Omental fat pad (tissue), 4 donors: Measurements from ENCODE around the gene TMEM51. TPM values are rescaled to one million over a fixed set of nuclear protein-coding genes. Genes with fewer than 3 reads are reported as not detected.
A peak's percentile ranks its signal among the peaks of the same experiment; 100 is the strongest.

Experiments used
- ATAC-seq: fragments of 150-250 bp; one replicate; pipeline ENCODE4 v1.9.1; 2016; ENCODE audit warnings: mild to moderate bottlenecking, moderate library complexity; ENCODE audit not compliant: low FRiP score
- DNase-seq: peaks from one replicate; pipeline ENCODE4 v3.0.0-alpha.2; 2019; ENCODE audit warnings: low spot score
- total RNA-seq, 4 donors: library from RNA; depleted of rRNA; stranded (reverse); fragments of >200 nt; gene quantifications; one replicate each; pipeline ENCODE4 v1.1.0, GENCODE V29; 2016
- TF ChIP-seq, protein P1 (sequence below), 3 donors: fragments of 450-650 bp; IDR thresholded peaks; one replicate each; pipeline ENCODE4 v1.5.1; 2016 to 2017; ENCODE audit warnings: antibody characterized with exemption in 3 of 3, mild to moderate bottlenecking in 3 of 3, moderate library complexity in 2 of 3

TMEM51 gene
- total RNA-seq, 4 donors from 2014 or later, result 3.3 to 8.6 (median 4.4) TPM

DNA sequence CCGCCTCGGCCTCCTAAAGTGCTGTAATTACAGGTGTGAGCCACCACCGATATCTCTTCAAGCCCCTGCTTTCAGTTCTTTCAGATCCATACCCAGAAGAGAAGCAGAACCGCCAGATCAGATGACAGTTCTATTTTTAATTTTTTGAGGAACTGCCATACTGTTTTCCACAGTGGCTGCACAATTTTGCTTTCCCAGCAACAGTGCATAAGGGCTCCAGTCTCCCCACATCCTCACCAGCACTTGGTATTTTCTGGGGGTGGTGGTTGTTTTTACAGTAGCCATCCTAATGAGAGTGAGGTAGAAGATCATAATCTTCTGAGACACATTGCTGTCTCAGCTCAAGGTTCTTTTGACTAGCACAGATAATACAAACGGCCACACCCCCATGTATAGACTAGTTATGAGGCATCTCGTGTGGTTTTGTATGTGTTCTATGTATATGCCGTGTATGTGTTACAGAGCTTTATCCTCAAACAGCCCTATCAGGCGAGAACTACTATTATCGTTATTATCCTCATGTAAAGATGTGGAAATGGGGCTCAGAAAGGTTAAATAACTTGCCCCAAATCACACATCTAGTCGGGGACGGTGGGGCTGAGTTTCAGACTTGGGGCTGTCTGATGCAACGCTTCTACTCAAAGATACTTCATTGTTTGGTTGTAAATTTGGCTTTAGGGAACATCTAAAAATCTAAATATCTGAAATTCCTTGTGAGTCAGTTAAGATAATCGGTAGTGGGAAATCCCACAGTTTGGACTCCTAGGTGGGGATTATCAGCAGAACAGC is 105.5 kb downstream of the TMEM51 start:
- ATAC-seq, result no peak
- DNase-seq, result no peak
- TF ChIP-seq, protein P1, sequence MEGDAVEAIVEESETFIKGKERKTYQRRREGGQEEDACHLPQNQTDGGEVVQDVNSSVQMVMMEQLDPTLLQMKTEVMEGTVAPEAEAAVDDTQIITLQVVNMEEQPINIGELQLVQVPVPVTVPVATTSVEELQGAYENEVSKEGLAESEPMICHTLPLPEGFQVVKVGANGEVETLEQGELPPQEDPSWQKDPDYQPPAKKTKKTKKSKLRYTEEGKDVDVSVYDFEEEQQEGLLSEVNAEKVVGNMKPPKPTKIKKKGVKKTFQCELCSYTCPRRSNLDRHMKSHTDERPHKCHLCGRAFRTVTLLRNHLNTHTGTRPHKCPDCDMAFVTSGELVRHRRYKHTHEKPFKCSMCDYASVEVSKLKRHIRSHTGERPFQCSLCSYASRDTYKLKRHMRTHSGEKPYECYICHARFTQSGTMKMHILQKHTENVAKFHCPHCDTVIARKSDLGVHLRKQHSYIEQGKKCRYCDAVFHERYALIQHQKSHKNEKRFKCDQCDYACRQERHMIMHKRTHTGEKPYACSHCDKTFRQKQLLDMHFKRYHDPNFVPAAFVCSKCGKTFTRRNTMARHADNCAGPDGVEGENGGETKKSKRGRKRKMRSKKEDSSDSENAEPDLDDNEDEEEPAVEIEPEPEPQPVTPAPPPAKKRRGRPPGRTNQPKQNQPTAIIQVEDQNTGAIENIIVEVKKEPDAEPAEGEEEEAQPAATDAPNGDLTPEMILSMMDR (IDR thresholded peaks at IDR 0.05), result no peak

DNA sequence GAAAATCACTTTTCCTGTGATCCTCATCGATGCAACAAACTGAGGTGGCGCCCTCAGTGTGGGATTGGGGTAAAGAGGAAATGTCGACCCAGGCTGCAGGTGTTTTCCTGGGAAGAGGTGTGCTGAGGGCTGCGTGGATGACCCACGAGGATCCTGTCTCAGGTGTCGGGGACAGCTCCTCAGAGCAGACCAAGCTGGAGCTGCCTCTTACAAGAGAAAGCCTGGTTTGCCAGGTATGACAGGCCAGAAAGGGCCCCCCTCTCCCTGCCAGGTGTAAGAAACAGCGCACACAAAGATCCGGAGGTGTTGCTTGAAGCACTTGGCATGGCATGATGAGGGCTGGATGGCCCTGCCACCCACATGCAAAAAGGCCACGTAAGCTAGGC is 106.1 kb downstream of the TMEM51 start:
- DNase-seq, result no peak
- TF ChIP-seq, protein P1 (IDR thresholded peaks at IDR 0.05), result no peak
- no peak for ATAC-seq

DNA sequence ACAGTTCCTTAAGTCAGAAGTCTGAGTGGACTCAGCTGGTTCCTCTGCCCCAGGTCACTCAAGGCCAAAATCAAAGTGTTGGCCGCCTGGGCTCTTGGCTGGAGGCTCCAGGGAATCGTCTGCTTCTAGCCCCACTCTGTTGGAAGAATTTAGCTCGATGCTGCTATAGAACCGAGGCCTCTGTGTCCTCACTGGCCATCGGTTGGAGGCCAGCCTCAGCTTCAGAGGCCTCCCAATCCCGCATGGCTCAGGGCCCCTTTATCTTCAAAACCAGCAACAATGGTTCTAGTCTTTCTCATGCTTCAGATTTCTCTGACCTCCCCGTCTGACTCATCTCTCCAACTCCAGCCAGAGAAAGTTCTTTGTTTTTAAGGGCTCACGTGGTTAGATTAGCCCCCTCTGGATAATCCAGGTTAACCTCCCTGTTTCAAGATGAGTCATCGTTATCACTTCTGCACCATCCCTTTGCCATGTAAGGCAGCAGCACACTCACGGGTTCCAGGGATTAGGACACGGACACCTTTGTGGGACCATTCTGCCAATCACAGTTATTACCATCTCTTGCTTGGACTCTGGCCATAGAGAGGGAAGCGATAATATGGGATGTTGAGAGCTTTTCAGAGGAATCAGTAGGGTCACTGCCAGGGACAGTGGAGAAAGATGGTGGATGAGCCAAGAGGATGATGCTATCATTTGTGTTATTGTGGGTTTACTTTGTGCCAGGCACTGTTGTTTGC is 107.0 kb downstream of the TMEM51 start:
- DNase-seq, result no peak
- ATAC-seq, result no peak
- TF ChIP-seq, protein P1 (IDR thresholded peaks at IDR 0.05), result no peak

DNA sequence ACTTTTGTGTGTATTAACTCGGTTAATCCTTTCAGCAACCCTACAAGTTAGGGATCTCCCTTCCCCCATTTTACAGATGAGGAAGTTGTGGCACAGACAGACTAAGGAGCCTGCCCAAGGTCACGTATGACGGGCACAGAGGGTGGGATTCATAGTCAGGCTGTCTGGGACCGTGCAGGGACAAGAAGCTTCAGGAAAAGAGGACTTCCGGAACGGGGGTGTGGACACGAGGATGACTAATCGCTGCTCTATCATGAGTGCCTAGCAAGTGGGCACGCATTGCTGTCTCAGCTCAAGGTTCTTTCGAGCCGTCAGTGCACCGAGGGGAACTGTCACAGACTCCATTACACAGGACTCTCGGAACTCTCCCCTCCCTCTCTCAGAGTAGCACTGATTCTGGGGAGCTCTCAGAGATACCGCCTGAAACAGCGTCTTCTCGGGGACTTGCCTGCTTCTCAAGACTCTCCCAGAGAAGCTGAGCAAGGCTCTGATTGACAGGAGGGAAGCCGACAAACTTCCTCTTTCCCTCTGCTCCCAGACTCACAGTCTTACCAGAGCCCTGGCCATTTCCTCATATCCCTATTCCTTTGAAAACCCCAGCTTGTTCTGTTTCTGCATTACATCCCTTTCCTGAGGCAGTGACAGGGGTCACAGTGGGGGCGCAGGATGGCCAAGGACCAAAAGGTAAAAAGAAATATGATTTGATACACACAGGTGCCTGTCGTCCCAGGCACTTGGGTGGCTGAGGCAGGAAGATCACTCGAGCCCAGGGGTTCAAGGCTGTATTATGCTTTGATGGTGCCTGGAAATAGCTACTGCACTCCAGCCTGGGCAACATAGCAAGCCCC is 107.8 kb downstream of the TMEM51 start:
- ATAC-seq, result peak; percentile 29
- TF ChIP-seq, protein P1 (IDR thresholded peaks at IDR 0.05), result no peak
- DNase-seq, result no peak

DNA sequence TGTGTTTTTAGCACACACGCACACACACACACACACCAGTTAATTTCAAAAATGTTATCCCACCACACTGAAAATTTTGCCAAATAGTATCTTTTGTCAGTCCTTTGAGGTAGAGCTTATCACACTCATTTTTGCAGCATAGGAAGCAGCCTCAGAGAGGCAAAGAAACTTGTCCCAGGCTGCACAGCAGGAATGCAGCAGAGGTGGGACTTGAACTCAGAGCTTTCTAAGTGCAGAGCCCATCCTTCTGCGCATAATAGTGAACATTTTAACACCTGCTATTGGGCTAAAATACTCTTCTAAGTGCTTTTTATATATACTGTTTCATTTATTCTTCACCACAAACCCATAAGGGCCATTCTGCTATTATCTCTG is 108.4 kb downstream of the TMEM51 start:
- ATAC-seq (no peak), DNase-seq (no peak)
- TF ChIP-seq, protein P1 (IDR thresholded peaks at IDR 0.05), result no peak

DNA sequence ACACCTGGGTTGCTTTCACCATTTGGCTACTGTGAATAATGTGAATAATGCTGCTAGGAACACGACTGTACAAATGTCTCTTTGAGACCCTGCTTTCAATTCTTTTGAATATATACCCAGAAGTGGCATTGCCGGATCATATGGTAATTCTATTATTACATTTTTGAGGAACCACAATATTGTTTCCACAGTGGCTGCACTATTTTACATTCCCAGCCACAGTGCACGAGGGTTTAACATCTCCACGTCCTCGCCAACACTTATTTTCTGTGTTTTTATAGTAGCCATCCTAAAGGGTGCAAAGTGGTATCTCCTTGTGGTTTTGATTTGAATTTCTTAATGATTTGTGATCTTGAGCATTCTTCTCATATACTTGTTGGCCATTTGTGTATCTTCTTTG is 109.2 kb downstream of the TMEM51 start:
- ATAC-seq (no peak), DNase-seq (no peak)
- TF ChIP-seq, protein P1 (IDR thresholded peaks at IDR 0.05), result no peak
